Cardiac muscle cell (in vitro differentiated cells and primary cell): Measurements from ENCODE around the gene EGFL8. TPM values are rescaled to one million over a fixed set of nuclear protein-coding genes. Genes with fewer than 3 reads are reported as not detected.
A peak's percentile ranks its signal among the peaks of the same experiment; 100 is the strongest.

Experiments
- DNase-seq, 2 donors: peaks; one replicate each; pipeline versions ENCODE4 v3.0.0 to v3.0.0-alpha.2; 2010 to 2017; ENCODE audit warnings: low read depth in 1 of 2, low spot score in 1 of 2
- H3K27ac ChIP-seq: fragments of 200-600 bp; sonication (generic); 2 replicates; pipeline ENCODE4 v1.5.1; 2016
- H3K27me3 ChIP-seq: fragments of 200-600 bp; sonication (generic); 2 replicates; pipeline ENCODE4 v1.6.0; 2016; ENCODE audit warnings: control low read depth
- H3K36me3 ChIP-seq: fragments of 200-600 bp; sonication (generic); 2 replicates; pipeline ENCODE4 v1.5.1; 2016; ENCODE audit warnings: control low read depth
- H3K4me1 ChIP-seq: fragments of 200-600 bp; sonication (generic); 2 replicates; pipeline ENCODE4 v1.8.1; 2017; ENCODE audit warnings: low read depth, mild to moderate bottlenecking, mixed run types
- H3K4me3 ChIP-seq: fragments of 200-600 bp; sonication (generic); 2 replicates; pipeline ENCODE4 v1.5.1; 2016; ENCODE audit warnings: mild to moderate bottlenecking
- H3K9me3 ChIP-seq: fragments of 200-600 bp; sonication (generic); 2 replicates; pipeline ENCODE4 v1.5.1; 2017; ENCODE audit warnings: low read depth, mild to moderate bottlenecking, control low read depth
- CTCF ChIP-seq: IDR thresholded peaks from 2 replicates; pipeline ENCODE4 v1.5.1; 2012; ENCODE audit warnings: low read depth, mild to moderate bottlenecking, low read length
- polyA plus RNA-seq: library from polyadenylated mRNA; unstranded; fragments of >200 nt; fragmentation: Nextera tagmentation; extraction: Ambion mirVana; gene quantifications from 2 replicates; pipeline ENCODE4 v1.2.1, GENCODE V29; 2016
- total RNA-seq: library from RNA; depleted of rRNA; stranded (reverse); fragments of >200 nt; gene quantifications from 2 replicates; pipeline ENCODE4 v1.2.3, GENCODE V29; 2016

The EGFL8 gene
- total and polyA plus RNA-seq, 2 experiments from 2014 or later = 15.2 to 18.7 TPM

- DNase-seq = no peak
- no peak for TF ChIP-seq CTCF
- H3K27me3 ChIP-seq = no peaks in the 10 kb centered on the region
- H3K4me1 ChIP-seq = peaks cover 33% of the 10 kb centered on the region
- no peak overlapping the region for H3K27ac ChIP-seq
- H3K36me3 ChIP-seq = peaks cover 5% of the 10 kb centered on the region
- H3K9me3 ChIP-seq = no peaks in the 10 kb centered on the region
- H3K4me3 ChIP-seq = no peak overlapping the region
These were observed 6.8 kb downstream of the EGFL8 start for GRCh38 chr6:32171234-32171633.

GRCh38 chr6:32173051-32173727, 8.8 kb downstream of the EGFL8 start:
- DNase-seq = no peak
- no peak overlapping the region for H3K27ac ChIP-seq
- no peak for TF ChIP-seq CTCF

GRCh38 chr6:32174416-32174815, 10.0 kb downstream of the EGFL8 start:
- DNase-seq = no peak
- Histone ChIP-seq H3K27me3 (no peaks in the 10 kb centered on the region), H3K4me1 (peaks cover 20% of the 10 kb centered on the region), H3K4me3 (no peak overlapping the region), H3K9me3 (no peaks in the 10 kb centered on the region), H3K27ac (no peak overlapping the region), H3K36me3 (peaks cover 5% of the 10 kb centered on the region)
- TF ChIP-seq CTCF = no peak

More at GRCh38 chr6:32173051-32173727, 8.8 kb downstream of the EGFL8 start:
- H3K36me3 ChIP-seq = peaks cover 5% of the 10 kb centered on the region
- H3K27me3 ChIP-seq = no peaks in the 10 kb centered on the region
- no peaks in the 10 kb centered on the region for H3K9me3 ChIP-seq
- H3K4me3 ChIP-seq = no peak overlapping the region
- peaks cover 23% of the 10 kb centered on the region for H3K4me1 ChIP-seq

GRCh38 chr6:32175322-32175710, 10.9 kb downstream of the EGFL8 start:
- H3K4me3 ChIP-seq = peak overlapping the region; percentile 98
- H3K4me1 ChIP-seq = peaks cover 21% of the 10 kb centered on the region
- H3K9me3 ChIP-seq = no peaks in the 10 kb centered on the region
- TF ChIP-seq CTCF = no peak
- H3K36me3 ChIP-seq = no peaks in the 10 kb centered on the region
- DNase-seq = no peak
- H3K27me3 ChIP-seq = no peaks in the 10 kb centered on the region
- H3K27ac ChIP-seq = peak overlapping the region; percentile 85

- Histone ChIP-seq H3K4me3 (peak within 1 kb of the TSS; percentile 98), H3K4me1 (peaks cover 21% of the 10 kb centered on the region), H3K36me3 (no peaks in the 10 kb centered on the region), H3K27me3 (no peaks in the 10 kb centered on the region), H3K9me3 (no peaks in the 10 kb centered on the region), H3K27ac (peak within 1 kb of the TSS; percentile 100)
- TF ChIP-seq CTCF = no peak
- peak; percentile 95 to 98 for DNase-seq
These were observed 11.5 kb downstream of the EGFL8 start, which contains the start of gene AGPAT1 for GRCh38 chr6:32175711-32176475. Gene AGPAT1 (minus strand): TSS chr6:32176084. CDS start chr6:32171496, 4,588 bp downstream.
